Measurements from ENCODE around the gene NR6A1.
A peak's percentile ranks its signal among the peaks of the same experiment; 100 is the strongest.
"Not testable (repeated sequence)": the region's sequence is repeated elsewhere in the genome, so short reads cannot be mapped to it uniquely, and the experiment has no call there.

NR6A1 gene

GRCh38 chr9:124734741-124735083 is 36.4 kb downstream of the NR6A1 start:
- H3K27me3 ChIP-seq (ENCODE audit: control insufficient read depth in 3 of 3, insufficient read depth in 3 of 3, low read depth in 1 of 3, low read length in 3 of 3); H4K91ac ChIP-seq (ENCODE audit: low read depth, low read length, poor library complexity); H3K4ac ChIP-seq (ENCODE audit: low read length); H2AK5ac ChIP-seq (ENCODE audit: low read depth, low read length); H3K18ac ChIP-seq (ENCODE audit: low read length); H4K8ac ChIP-seq (ENCODE audit: low read depth, low read length); H3K79me1 ChIP-seq (ENCODE audit: low read depth, low read length); H2BK5ac ChIP-seq (ENCODE audit: low read length); H3K23ac ChIP-seq (ENCODE audit: low read depth, low read length, poor library complexity); H3K9ac ChIP-seq (ENCODE audit: low read depth, low read length, poor library complexity); H2AFZ ChIP-seq (ENCODE audit: low read length); H2BK12ac ChIP-seq (ENCODE audit: low read length); H3K4me1 ChIP-seq (ENCODE audit: control insufficient read depth in 2 of 2, insufficient read depth in 1 of 2, low read depth in 1 of 2, low read length in 2 of 2); H3K4me2 ChIP-seq (ENCODE audit: insufficient read depth, low read length, poor library complexity, severe bottlenecking); H3K4me3 ChIP-seq (ENCODE audit: low read length in 2 of 2); H3K9me3 ChIP-seq (replicated peaks in 1 of 2; ENCODE audit: control insufficient read depth in 2 of 2, insufficient read depth in 1 of 2, low read depth in 1 of 2, low read length in 2 of 2); H2BK120ac ChIP-seq (ENCODE audit: low read depth, low read length); H3K14ac ChIP-seq (ENCODE audit: low read length); DNase-seq (ENCODE audit: low spot score); H2BK15ac ChIP-seq (ENCODE audit: low read length): not testable (repeated sequence)
- Histone ChIP-seq H3K27ac (replicated peaks; ENCODE audit: low read length) (peak overlapping the region; percentile 37), H3K36me3 (replicated peaks in 1 of 2; ENCODE audit: control insufficient read depth in 2 of 2, insufficient read depth in 2 of 2, low read length in 2 of 2) (peaks cover 2 to 20% of the 10 kb centered on the region in 2 donors)
- no CpG with 5 or more reads among the region's 7 CpGs for WGBS, 2 donors (ENCODE audit: extremely low coverage in 2 of 2, insufficient read length in 2 of 2, insufficient replicate concordance in 1 of 2)

GRCh38 chr9:124733964-124734740 is 37.0 kb downstream of the NR6A1 start:
- Histone ChIP-seq H4K91ac (ENCODE audit: low read depth, low read length, poor library complexity) (no peak overlapping the region), H4K8ac (ENCODE audit: low read depth, low read length) (no peak overlapping the region), H3K4me2 (ENCODE audit: insufficient read depth, low read length, poor library complexity, severe bottlenecking) (no peak overlapping the region), H3K79me1 (ENCODE audit: low read depth, low read length) (no peaks in the 10 kb centered on the region), H2BK12ac (ENCODE audit: low read length) (no peak overlapping the region), H2BK15ac (ENCODE audit: low read length) (no peak overlapping the region), H2BK120ac (ENCODE audit: low read depth, low read length) (no peak overlapping the region), H3K9ac (ENCODE audit: low read depth, low read length, poor library complexity) (no peak overlapping the region), H2AK5ac (ENCODE audit: low read depth, low read length) (no peak overlapping the region), H3K4me1 (ENCODE audit: control insufficient read depth in 2 of 2, insufficient read depth in 1 of 2, low read depth in 1 of 2, low read length in 2 of 2) (peaks cover 5 to 9% of the 10 kb centered on the region in 2 donors), H3K23ac (ENCODE audit: low read depth, low read length, poor library complexity) (no peak overlapping the region), H2BK5ac (ENCODE audit: low read length) (no peak overlapping the region), H3K27ac (replicated peaks; ENCODE audit: low read length) (no peak overlapping the region), H3K14ac (ENCODE audit: low read length) (no peak overlapping the region), H3K9me3 (replicated peaks in 1 of 2; ENCODE audit: control insufficient read depth in 2 of 2, insufficient read depth in 1 of 2, low read depth in 1 of 2, low read length in 2 of 2) (peaks cover 2% of the 10 kb centered on the region in 2 donors), H3K27me3 (ENCODE audit: control insufficient read depth in 3 of 3, insufficient read depth in 3 of 3, low read depth in 1 of 3, low read length in 3 of 3) (no peaks in the 10 kb centered on the region), H2AFZ (ENCODE audit: low read length) (no peak overlapping the region), H3K4ac (ENCODE audit: low read length) (no peak overlapping the region), H3K36me3 (replicated peaks in 1 of 2; ENCODE audit: control insufficient read depth in 2 of 2, insufficient read depth in 2 of 2, low read length in 2 of 2) (peaks cover 4 to 20% of the 10 kb centered on the region in 2 donors), H3K18ac (ENCODE audit: low read length) (no peak overlapping the region), H3K4me3 (ENCODE audit: low read length in 2 of 2) (no peak overlapping the region)
- no CpG with 5 or more reads among the region's 14 CpGs for WGBS, 2 donors (ENCODE audit: extremely low coverage in 2 of 2, insufficient read length in 2 of 2, insufficient replicate concordance in 1 of 2)
- DNase-seq (ENCODE audit: low spot score) = no peak

GRCh38 chr9:124730772-124731171 is 40.3 kb downstream of the NR6A1 start:
- H2AK5ac ChIP-seq (ENCODE audit: low read depth, low read length) = no peak overlapping the region
- H3K27ac ChIP-seq (replicated peaks; ENCODE audit: low read length) = no peak overlapping the region
- no peak overlapping the region for H3K14ac ChIP-seq (ENCODE audit: low read length)
- no peak overlapping the region for H2BK5ac ChIP-seq (ENCODE audit: low read length)
- H3K9ac ChIP-seq (ENCODE audit: low read depth, low read length, poor library complexity) = no peak overlapping the region
- no peak overlapping the region for H3K23ac ChIP-seq (ENCODE audit: low read depth, low read length, poor library complexity)
- no peaks in the 10 kb centered on the region for H3K79me1 ChIP-seq (ENCODE audit: low read depth, low read length)
- peaks cover 5 to 9% of the 10 kb centered on the region in 2 donors for H3K4me1 ChIP-seq (ENCODE audit: control insufficient read depth in 2 of 2, insufficient read depth in 1 of 2, low read depth in 1 of 2, low read length in 2 of 2)
- H2AFZ ChIP-seq (ENCODE audit: low read length) = no peak overlapping the region
- H3K4me2 ChIP-seq (ENCODE audit: insufficient read depth, low read length, poor library complexity, severe bottlenecking) = no peak overlapping the region
- H2BK120ac ChIP-seq (ENCODE audit: low read depth, low read length) = no peak overlapping the region
- no peak overlapping the region for H3K4ac ChIP-seq (ENCODE audit: low read length)
- no peak overlapping the region for H4K91ac ChIP-seq (ENCODE audit: low read depth, low read length, poor library complexity)
- no peak overlapping the region for H2BK12ac ChIP-seq (ENCODE audit: low read length)
- H3K36me3 ChIP-seq (replicated peaks in 1 of 2; ENCODE audit: control insufficient read depth in 2 of 2, insufficient read depth in 2 of 2, low read length in 2 of 2) = peaks cover 6 to 20% of the 10 kb centered on the region in 2 donors
- no peak overlapping the region for H3K18ac ChIP-seq (ENCODE audit: low read length)
- no peaks in the 10 kb centered on the region for H3K27me3 ChIP-seq (ENCODE audit: control insufficient read depth in 3 of 3, insufficient read depth in 3 of 3, low read depth in 1 of 3, low read length in 3 of 3)
- no peak overlapping the region for H2BK15ac ChIP-seq (ENCODE audit: low read length)
- no peak overlapping the region for H3K4me3 ChIP-seq (ENCODE audit: low read length in 2 of 2)
- peaks cover 2% of the 10 kb centered on the region in 2 donors for H3K9me3 ChIP-seq (replicated peaks in 1 of 2; ENCODE audit: control insufficient read depth in 2 of 2, insufficient read depth in 1 of 2, low read depth in 1 of 2, low read length in 2 of 2)
- WGBS, 2 donors (ENCODE audit: extremely low coverage in 2 of 2, insufficient read length in 2 of 2, insufficient replicate concordance in 1 of 2) = no CpG with 5 or more reads among the region's 2 CpGs
- no peak for DNase-seq (ENCODE audit: low spot score)
- H4K8ac ChIP-seq (ENCODE audit: low read depth, low read length) = no peak overlapping the region

- H2BK15ac ChIP-seq (ENCODE audit: low read length) = no peak overlapping the region
- WGBS, 2 donors (ENCODE audit: extremely low coverage in 2 of 2, insufficient read length in 2 of 2, insufficient replicate concordance in 1 of 2) = no CpG with 5 or more reads among the region's 1 CpG
- H2BK12ac ChIP-seq (ENCODE audit: low read length) = no peak overlapping the region
Measured at GRCh38 chr9:124726886-124727285, 44.2 kb downstream of the NR6A1 start.

More at GRCh38 chr9:124726886-124727285, 44.2 kb downstream of the NR6A1 start:
- Histone ChIP-seq H2BK5ac (ENCODE audit: low read length) (no peak overlapping the region), H2AK5ac (ENCODE audit: low read depth, low read length) (no peak overlapping the region), H3K27ac (replicated peaks; ENCODE audit: low read length) (no peak overlapping the region), H3K4me3 (ENCODE audit: low read length in 2 of 2) (no peak overlapping the region), H3K27me3 (ENCODE audit: control insufficient read depth in 3 of 3, insufficient read depth in 3 of 3, low read depth in 1 of 3, low read length in 3 of 3) (no peaks in the 10 kb centered on the region), H4K8ac (ENCODE audit: low read depth, low read length) (no peak overlapping the region), H3K4me2 (ENCODE audit: insufficient read depth, low read length, poor library complexity, severe bottlenecking) (no peak overlapping the region), H3K4ac (ENCODE audit: low read length) (no peak overlapping the region), H3K9ac (ENCODE audit: low read depth, low read length, poor library complexity) (no peak overlapping the region), H3K18ac (ENCODE audit: low read length) (no peak overlapping the region), H3K4me1 (ENCODE audit: control insufficient read depth in 2 of 2, insufficient read depth in 1 of 2, low read depth in 1 of 2, low read length in 2 of 2) (peaks cover 3 to 7% of the 10 kb centered on the region in 2 donors), H4K91ac (ENCODE audit: low read depth, low read length, poor library complexity) (no peak overlapping the region), H3K14ac (ENCODE audit: low read length) (no peak overlapping the region), H3K9me3 (replicated peaks in 1 of 2; ENCODE audit: control insufficient read depth in 2 of 2, insufficient read depth in 1 of 2, low read depth in 1 of 2, low read length in 2 of 2) (peaks cover 0 to 2% of the 10 kb centered on the region in 2 donors), H3K36me3 (replicated peaks in 1 of 2; ENCODE audit: control insufficient read depth in 2 of 2, insufficient read depth in 2 of 2, low read length in 2 of 2) (peaks cover 6 to 13% of the 10 kb centered on the region in 2 donors), H3K23ac (ENCODE audit: low read depth, low read length, poor library complexity) (no peak overlapping the region), H2AFZ (ENCODE audit: low read length) (no peak overlapping the region), H3K79me1 (ENCODE audit: low read depth, low read length) (peaks cover 1% of the 10 kb centered on the region), H2BK120ac (ENCODE audit: low read depth, low read length) (no peak overlapping the region)
- no peak for DNase-seq (ENCODE audit: low spot score)

All from neuronal stem cell (in vitro differentiated cells).